CD4-positive, alpha-beta T cell treated with Interleukin-17A for 4 hours (primary cell): Measurements from ENCODE around the gene KIF12.
"Not testable (repeated sequence)": the region's sequence is repeated elsewhere in the genome, so short reads cannot be mapped to it uniquely, and the experiment has no call there.

ENCODE experiments used
- DNase-seq: peaks from one replicate; pipeline ENCODE4 v3.0.0-alpha.2; 2020; ENCODE audit warnings: mixed read lengths

The KIF12 gene

GRCh38 chr9:114098936-114099668, at the start of gene KIF12:
KIF12 (minus strand) TSS chr9:114099292; CDS start chr9:114099276, 16 bp downstream.
- DNase-seq, result no peak

DNA sequence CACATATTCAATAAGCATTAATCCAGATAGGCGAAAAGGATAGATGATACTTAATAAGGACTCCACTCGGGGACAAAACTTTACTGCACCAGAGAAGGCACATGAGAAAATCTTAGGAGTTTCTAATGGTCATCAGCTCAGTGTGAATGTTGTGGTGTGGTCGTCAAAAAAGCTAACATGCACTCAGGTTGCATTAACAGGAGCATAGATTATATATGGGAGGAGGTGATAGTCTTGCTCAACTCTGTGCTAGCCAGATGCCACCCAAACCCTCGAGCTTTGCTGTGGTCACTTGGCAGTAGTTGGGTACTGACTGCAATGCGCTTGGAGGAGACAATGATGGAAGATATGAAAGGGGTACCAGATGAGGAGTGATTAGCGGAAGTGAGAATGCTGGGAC, 47.6 kb upstream of the KIF12 start:
- no peak for DNase-seq

GRCh38 chr9:114143234-114143633, 44.1 kb upstream of the KIF12 start:
- no peak for DNase-seq

GRCh38 chr9:114141553-114142402, 42.7 kb upstream of the KIF12 start:
- DNase-seq, result no peak

DNA sequence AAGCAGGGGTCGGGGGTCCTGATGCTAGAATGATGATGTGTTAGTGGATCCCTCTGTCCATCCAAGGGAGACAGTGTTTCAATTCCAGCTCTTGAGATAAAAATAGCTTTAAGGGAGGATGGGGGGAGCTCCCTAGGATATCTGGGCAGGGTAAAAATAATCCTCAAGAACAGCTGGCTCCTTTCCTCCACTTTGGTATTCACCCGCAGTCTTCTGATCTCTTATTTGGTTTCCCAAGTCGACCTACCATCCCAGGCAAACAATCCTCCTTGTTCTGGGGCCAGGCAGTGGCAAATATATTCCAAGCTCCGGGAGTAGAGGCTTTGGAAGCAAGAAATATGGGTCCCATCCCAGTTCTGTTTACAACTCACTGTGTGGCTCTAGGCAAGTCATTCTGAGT, 41.8 kb upstream of the KIF12 start:
- DNase-seq, result no peak

GRCh38 chr9:114140401-114140800, 41.3 kb upstream of the KIF12 start:
- no peak for DNase-seq

DNA sequence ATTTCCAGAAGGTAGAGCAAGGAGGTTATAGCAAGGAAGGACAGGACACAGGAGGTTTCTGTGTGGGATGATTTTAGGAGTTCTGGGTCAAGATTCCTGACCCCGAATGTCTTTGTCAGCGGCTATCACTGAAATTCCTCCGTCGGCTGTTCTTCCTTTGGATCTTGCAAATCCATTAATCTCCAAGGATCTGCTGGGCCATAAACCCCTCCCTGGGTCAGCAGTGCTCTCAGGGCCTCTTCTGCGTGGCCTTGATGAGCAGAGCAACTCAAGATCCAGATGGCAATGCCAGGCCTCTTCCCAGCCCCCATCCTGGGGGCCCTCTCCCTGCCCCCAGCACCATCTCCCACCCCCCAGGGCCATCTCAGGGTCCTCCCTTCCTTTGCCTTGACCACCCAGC, 40.0 kb upstream of the KIF12 start:
- no peak for DNase-seq

DNA sequence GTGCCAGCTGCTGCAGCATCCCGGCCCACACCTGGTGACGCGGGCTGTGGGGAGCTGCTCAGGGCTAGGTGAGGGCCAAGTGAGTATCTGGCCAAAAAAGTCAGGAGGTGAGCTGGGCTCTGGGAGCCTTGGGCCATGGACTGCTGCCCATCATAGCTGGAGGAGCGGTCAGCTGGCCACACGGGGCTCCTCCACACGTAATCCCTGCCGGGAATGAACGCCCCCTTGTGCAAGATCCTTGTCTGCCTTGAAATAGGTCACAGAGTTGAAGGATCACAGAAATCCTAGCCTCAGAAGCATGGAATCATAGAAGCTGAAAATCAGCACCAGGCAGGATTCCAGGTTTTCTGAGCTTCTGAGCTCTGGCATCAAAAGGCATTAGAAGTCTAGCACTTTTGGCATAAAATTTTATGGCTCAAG, 39.5 kb upstream of the KIF12 start:
- no peak for DNase-seq

DNA sequence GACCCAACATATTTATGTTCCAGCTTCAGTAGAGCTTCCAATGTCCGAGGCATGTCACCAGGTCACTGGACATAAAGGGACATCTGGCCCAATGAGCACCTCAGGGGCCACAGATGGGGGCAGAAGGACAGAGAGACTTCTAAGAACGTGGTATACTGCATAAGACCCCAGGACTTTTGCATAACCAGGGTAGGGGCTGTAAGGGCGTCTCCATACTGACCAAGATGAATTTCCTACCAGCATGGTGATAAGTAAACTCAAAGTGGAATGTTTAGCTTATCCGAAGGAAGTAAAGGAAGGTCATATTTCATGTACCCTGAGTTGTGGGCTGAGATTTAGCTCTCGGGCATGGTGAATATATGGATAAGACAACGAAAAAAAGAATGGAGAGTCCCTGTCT, 38.7 kb upstream of the KIF12 start:
- DNase-seq, result no peak

DNA sequence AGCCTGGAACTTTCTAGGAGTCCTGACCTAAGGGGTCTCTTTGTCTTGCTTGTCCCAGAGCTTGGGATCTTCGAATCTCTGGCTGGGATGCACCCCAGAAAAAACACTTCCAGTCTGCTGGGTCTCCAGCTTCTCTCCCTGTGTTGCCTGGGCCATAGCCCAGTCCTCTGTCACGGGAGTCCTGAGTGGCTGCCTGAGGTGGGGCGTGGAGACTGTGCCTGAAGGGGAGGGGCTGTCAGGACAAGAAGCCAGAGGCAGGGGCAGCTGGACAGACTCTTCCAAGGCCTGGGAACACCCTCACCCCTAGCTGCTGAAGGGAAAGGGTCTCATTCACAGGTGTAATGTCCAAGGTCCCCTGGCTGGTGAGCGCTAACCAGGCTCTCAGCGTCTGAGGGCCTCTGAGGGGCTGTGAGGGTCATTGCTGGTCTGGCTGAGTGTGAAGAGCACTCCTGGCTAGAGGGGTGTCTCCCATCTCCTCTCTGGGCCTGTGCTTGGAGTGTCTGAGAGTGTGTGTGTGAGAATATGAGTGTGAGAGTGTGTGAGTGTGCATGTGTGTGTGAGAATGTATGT, 35.8 kb upstream of the KIF12 start:
- no peak for DNase-seq

DNA sequence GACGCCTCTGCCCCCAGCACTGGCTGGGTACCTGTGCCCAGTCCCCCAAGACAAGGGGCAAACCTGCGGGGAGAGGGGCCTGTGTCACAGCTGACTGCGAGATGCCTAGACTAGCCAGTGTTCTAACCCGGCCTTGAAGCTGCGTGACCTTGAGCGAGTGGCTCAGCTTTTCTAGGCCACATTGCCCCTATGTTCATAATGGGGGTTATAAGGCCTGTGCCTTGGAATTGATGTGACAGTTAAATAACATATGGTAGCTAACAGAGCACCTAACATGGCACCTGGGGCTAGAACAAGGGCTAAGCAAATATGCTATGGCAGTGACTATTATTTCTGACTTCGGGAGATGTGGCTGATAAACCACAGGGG, 33.4 kb upstream of the KIF12 start:
- DNase-seq, result no peak

- no peak for DNase-seq
These were observed 32.9 kb upstream of the KIF12 start for GRCh38 chr9:114131808-114132549.

- no peak for DNase-seq
These were observed 31.7 kb upstream of the KIF12 start for GRCh38 chr9:114130624-114131277.

- no peak for DNase-seq
These were observed 31.0 kb upstream of the KIF12 start for GRCh38 chr9:114130141-114130540.

GRCh38 chr9:114128759-114129158, 29.7 kb upstream of the KIF12 start:
- not testable (repeated sequence) for DNase-seq

DNA sequence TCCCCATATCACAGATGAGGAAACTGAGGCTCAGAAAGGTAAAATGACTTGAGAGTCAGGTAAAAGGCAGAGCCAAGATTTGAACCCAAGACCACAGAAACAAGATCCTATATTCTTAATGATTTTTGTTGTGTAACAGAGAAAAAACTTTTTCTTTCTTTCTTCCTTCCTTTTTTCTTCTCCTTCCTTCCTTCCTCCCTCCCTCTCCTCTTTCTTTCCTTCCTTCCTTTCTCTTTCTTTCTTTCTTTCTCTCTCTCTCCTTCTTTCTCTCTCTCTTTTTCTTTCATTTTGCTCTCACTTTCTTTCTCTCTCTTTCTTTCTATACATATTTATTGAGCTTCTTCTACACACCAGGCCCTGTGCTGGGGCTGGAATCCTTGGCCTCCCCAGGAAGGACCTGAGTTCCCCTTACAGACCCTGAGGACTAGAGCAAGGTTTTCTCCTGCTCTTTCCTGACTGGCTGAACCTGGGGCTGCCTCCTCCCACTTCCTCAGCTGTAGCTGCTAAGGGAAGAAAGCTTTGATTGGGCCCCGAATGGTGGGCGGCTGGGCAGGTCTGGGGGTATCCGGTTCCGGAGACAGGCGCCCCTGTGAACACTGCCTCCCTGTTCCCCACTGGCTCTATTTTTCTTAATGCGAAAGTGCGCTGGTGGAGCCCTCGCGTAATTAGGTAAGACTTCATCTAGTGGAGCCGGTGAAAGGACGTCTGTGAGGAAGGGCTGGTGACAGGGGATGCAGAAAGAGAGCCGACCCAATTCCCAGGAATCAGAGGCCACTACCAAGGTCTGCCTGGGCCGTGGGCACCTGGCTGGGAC, 27.4 kb upstream of the KIF12 start:
- no peak for DNase-seq

DNA sequence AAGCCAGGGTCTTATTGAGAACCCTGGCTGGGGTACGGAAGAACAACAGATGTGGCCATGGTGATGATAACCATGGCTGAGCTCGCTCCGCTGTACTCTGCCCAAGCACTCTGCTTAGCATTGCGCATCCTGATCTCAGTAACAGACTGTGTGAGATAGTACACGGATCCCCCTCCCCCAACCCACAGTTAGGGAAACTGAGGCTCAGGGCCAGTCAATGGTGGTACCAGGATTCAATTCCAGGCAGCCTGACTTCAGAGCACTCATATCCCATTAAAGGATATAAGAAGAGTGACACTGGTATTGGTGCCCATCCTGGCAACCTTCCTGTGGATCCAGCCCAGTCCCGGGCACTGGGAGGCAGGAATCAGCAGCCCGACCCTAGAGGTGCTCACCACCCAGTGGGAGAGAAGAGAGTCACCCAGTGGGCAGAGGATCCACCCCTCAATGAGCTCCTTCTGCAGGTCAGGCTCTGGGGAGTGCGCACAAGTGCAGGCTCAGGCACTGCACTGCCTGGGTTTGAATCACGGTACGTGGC, 26.5 kb upstream of the KIF12 start:
- DNase-seq, result no peak

DNA sequence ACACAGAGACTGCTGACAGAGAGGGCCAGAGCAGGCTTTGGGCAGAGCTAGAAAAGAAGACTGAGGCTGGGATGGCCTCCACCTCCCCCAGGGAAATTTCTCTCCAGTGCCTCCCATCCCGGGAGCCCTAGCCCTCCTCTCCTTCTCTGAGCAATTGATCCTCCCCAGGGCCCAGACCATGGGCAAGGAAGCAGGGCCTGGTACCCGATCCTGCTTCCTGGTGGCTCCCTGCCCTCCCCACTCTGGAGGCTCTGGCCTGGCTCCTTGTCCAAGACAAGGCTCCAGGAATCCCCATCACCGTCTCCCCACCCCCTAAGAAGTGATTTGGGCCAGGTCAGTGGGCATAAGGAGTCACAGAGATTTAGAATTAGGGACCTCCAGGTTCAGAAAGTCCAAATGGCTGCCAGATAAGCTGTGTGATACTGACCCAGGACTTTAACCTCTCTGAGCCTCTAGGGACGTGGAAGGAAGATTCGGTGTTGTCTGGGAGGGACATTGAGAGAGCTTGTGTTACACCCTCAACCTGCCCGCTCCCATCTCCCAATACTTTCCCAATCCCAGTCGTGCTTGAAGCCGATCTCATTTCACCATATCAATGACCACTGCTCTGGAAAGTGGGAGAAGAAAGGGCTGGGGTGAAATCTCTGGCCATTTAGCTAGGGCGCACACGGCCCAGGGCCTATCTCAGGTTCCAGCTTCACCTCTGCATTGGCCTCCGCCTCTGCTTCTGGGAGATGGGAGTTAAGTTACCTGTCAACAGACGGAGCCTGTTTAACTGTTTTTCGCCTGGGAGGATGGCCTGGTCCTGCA, 25.8 kb upstream of the KIF12 start:
- DNase-seq, result no peak

- no peak for DNase-seq
These were observed 25.0 kb upstream of the KIF12 start for GRCh38 chr9:114124138-114124537.
